H9 (cell line): ENCODE results near the gene DYRK2. TPM values are rescaled to one million over a fixed set of nuclear protein-coding genes. Genes with fewer than 3 reads are reported as not detected.

Experiments used
- DNase-seq: peaks from one replicate; pipeline ENCODE4 v3.0.0-alpha.2; 2017
- H2AFZ ChIP-seq: one replicate; pipeline ENCODE4 v1.6.1; 2013; ENCODE audit warnings: mild to moderate bottlenecking, low read length, control low read depth, moderate library complexity
- H2AK5ac ChIP-seq: 2 replicates; pipeline ENCODE4 v1.6.1; 2013; ENCODE audit warnings: low read length, control low read depth, mixed read lengths; ENCODE audit not compliant: insufficient read length
- H2BK120ac ChIP-seq: one replicate; pipeline ENCODE4 v1.6.1; 2013; ENCODE audit warnings: low read depth, mild to moderate bottlenecking, low read length, control low read depth, inconsistent platforms; ENCODE audit not compliant: poor library complexity, severe bottlenecking
- H2BK12ac ChIP-seq: 2 replicates; pipeline ENCODE4 v1.6.1; 2013; ENCODE audit warnings: low read length, control low read depth, mixed read lengths, low read depth; ENCODE audit not compliant: insufficient read length
- H2BK15ac ChIP-seq: 2 replicates; pipeline ENCODE4 v1.6.1; 2013; ENCODE audit warnings: low read depth, low read length, control low read depth
- H2BK20ac ChIP-seq: one replicate; pipeline ENCODE4 v1.6.1; 2013; ENCODE audit warnings: low read depth, mild to moderate bottlenecking, low read length, control low read depth, inconsistent platforms; ENCODE audit not compliant: poor library complexity, severe bottlenecking
- H2BK5ac ChIP-seq: 2 replicates; pipeline ENCODE4 v1.6.1; 2013; ENCODE audit warnings: low read length, control low read depth, mixed read lengths; ENCODE audit not compliant: insufficient read length
- H3K14ac ChIP-seq: 2 replicates; pipeline ENCODE4 v1.6.1; 2013; ENCODE audit warnings: low read length, control low read depth; ENCODE audit not compliant: insufficient read depth
- H3K18ac ChIP-seq: 2 replicates; pipeline ENCODE4 v1.6.1; 2013; ENCODE audit warnings: low read depth, mild to moderate bottlenecking, mixed read lengths, low read length, control low read depth; ENCODE audit not compliant: insufficient read length
- H3K23ac ChIP-seq: 2 replicates; pipeline ENCODE4 v1.6.1; 2013; ENCODE audit warnings: low read length, control low read depth, mixed read lengths, low read depth; ENCODE audit not compliant: insufficient read length
- H3K23me2 ChIP-seq: 2 replicates; pipeline ENCODE4 v1.6.1; 2013; ENCODE audit warnings: low read depth, mild to moderate bottlenecking, mixed read lengths, low read length, control low read depth; ENCODE audit not compliant: insufficient read length, poor library complexity, severe bottlenecking
- H3K27ac ChIP-seq: 2 replicates; pipeline ENCODE4 v1.5.1; 2013; ENCODE audit warnings: low read length, control low read depth, mixed read lengths, low read depth; ENCODE audit not compliant: insufficient read length
- H3K27me3 ChIP-seq: 2 replicates; pipeline ENCODE4 v1.6.1; 2013; ENCODE audit warnings: low read length, control low read depth, inconsistent platforms; ENCODE audit not compliant: insufficient read depth
- H3K4ac ChIP-seq: 2 replicates; pipeline ENCODE4 v1.6.1; 2013; ENCODE audit warnings: low read depth, mild to moderate bottlenecking, control low read depth, inconsistent platforms, low read length, moderate library complexity
- H3K4me1 ChIP-seq: 2 replicates; pipeline ENCODE4 v1.6.1; 2013; ENCODE audit warnings: low read length, control low read depth, inconsistent platforms; ENCODE audit not compliant: insufficient read depth
- H3K4me2 ChIP-seq: 2 replicates; pipeline ENCODE4 v1.6.1; 2013; ENCODE audit warnings: low read length, control low read depth, mixed read lengths; ENCODE audit not compliant: insufficient read length, insufficient read depth
- H3K56ac ChIP-seq: 2 replicates; pipeline ENCODE4 v1.6.1; 2013; ENCODE audit warnings: low read depth, mild to moderate bottlenecking, mixed read lengths, low read length, control low read depth; ENCODE audit not compliant: insufficient read length
- H3K79me1 ChIP-seq: 2 replicates; pipeline ENCODE4 v1.6.1; 2013; ENCODE audit warnings: low read depth, mild to moderate bottlenecking, moderate library complexity, low read length, control low read depth, inconsistent platforms; ENCODE audit not compliant: insufficient read depth, poor library complexity, severe bottlenecking
- H3K79me2 ChIP-seq: 2 replicates; pipeline ENCODE4 v1.6.1; 2013; ENCODE audit warnings: low read length, control low read depth, inconsistent platforms; ENCODE audit not compliant: insufficient read depth
- H3K9ac ChIP-seq: 2 replicates; pipeline ENCODE4 v1.6.1; 2013; ENCODE audit warnings: low read length, control low read depth, mixed read lengths; ENCODE audit not compliant: insufficient read length; ENCODE audit errors: extremely low read depth
- H3K9me3 ChIP-seq: one replicate; pipeline ENCODE4 v1.6.1; 2013; ENCODE audit warnings: low read depth, low read length, inconsistent platforms; ENCODE audit not compliant: control insufficient read depth
- H3T11ph ChIP-seq: one replicate; pipeline ENCODE4 v1.6.1; 2013; ENCODE audit warnings: mild to moderate bottlenecking, low read length, control low read depth, inconsistent platforms
- H4K20me1 ChIP-seq: one replicate; pipeline ENCODE4 v1.6.1; 2013; ENCODE audit not compliant: control insufficient read depth, insufficient read length, insufficient read depth
- H4K5ac ChIP-seq: 2 replicates; pipeline ENCODE4 v1.6.1; 2013; ENCODE audit warnings: low read depth, mild to moderate bottlenecking, mixed read lengths, low read length, control low read depth; ENCODE audit not compliant: insufficient read length
- H4K8ac ChIP-seq: replicated peaks from 2 replicates; pipeline ENCODE4 v1.6.1; 2013; ENCODE audit warnings: low read length, control low read depth, mixed read lengths, low read depth; ENCODE audit not compliant: insufficient read length
- H4K91ac ChIP-seq: 2 replicates; pipeline ENCODE4 v1.6.1; 2013; ENCODE audit warnings: low read depth, mild to moderate bottlenecking, moderate library complexity, mixed read lengths, low read length, control low read depth; ENCODE audit not compliant: insufficient read length
- H3K27ac Mint-ChIP-seq, 3 experiments: 2 replicates in 2 of 3; 3 replicates in 1 of 3; pipeline ENCODE4 v1.8.0; 2020 to 2021; ENCODE audit warnings: mixed read lengths in 3 of 3, mild to moderate bottlenecking in 1 of 3, moderate library complexity in 1 of 3
- H3K27me3 Mint-ChIP-seq: 2 replicates; pipeline ENCODE4 v1.8.0; 2021; ENCODE audit warnings: low read depth, mild to moderate bottlenecking, moderate library complexity, mixed read lengths
- H3K36me3 Mint-ChIP-seq, 3 experiments: 2 replicates in 2 of 3; 3 replicates in 1 of 3; pipeline ENCODE4 v1.8.0; 2020 to 2021; ENCODE audit warnings: low read depth in 3 of 3, mixed read lengths in 3 of 3; ENCODE audit not compliant: insufficient read depth in 1 of 3
- H3K4me1 Mint-ChIP-seq, 2 experiments: 2 replicates each; pipeline ENCODE4 v1.8.0; 2020; ENCODE audit warnings: mixed read lengths in 2 of 2
- H3K4me3 Mint-ChIP-seq, 2 experiments: 2 replicates in 1 of 2; 3 replicates in 1 of 2; pipeline ENCODE4 v1.8.0; 2020 to 2021; ENCODE audit warnings: mild to moderate bottlenecking in 2 of 2, mixed read lengths in 2 of 2, moderate library complexity in 1 of 2
- H3K9me3 Mint-ChIP-seq, 2 experiments: 2 replicates in 1 of 2; 3 replicates in 1 of 2; pipeline ENCODE4 v1.8.0; 2020; ENCODE audit warnings: mild to moderate bottlenecking in 2 of 2, mixed read lengths in 2 of 2, moderate library complexity in 1 of 2
- CTCF ChIP-seq: fragments of 200-600 bp; sonication (generic); conservative IDR thresholded peaks from 3 replicates; pipeline ENCODE4 v1.8.0; 2021; ENCODE audit warnings: antibody characterized with exemption, mild to moderate bottlenecking
- WGBS: extraction: QIAGEN DNeasy Blood & Tissue Kit; methylation state at CpG from one replicate; pipeline ENCODE4 v1.1.7; 2013; ENCODE audit warnings: missing lambda C conversion rate, low lambda C conversion rate, mixed read lengths; ENCODE audit not compliant: insufficient read length; ENCODE audit errors: extremely low coverage; 5-methylcytosine and 5-hydroxymethylcytosine counted together
- total RNA-seq: library from RNA; stranded (reverse); gene quantifications from 2 replicates; pipeline ENCODE4 v1.2.1, GENCODE V29; 2021

The DYRK2 gene
- total RNA-seq, 1 experiment from 2014 or later = 40.6 TPM

GRCh38 chr12:67681941-67682620, 33.5 kb downstream of the DYRK2 start:
- H2BK20ac ChIP-seq = no peak overlapping the region
- no peak overlapping the region for H3K56ac ChIP-seq
- H3K27ac ChIP-seq = no peak overlapping the region
- no peak overlapping the region for H2BK12ac ChIP-seq
- H2AFZ ChIP-seq = no peak overlapping the region
- no peaks in the 10 kb centered on the region for H3K9me3 Mint-ChIP-seq
- H3K23me2 ChIP-seq = no peaks in the 10 kb centered on the region
- no peak overlapping the region for H3K18ac ChIP-seq
- H3K14ac ChIP-seq = no peak overlapping the region
- no peak overlapping the region for H4K5ac ChIP-seq
- H3K23ac ChIP-seq = no peak overlapping the region
- no peaks in the 10 kb centered on the region for H3K4me1 ChIP-seq
- H2AK5ac ChIP-seq = no peak overlapping the region
- peaks cover 14 to 24% of the 10 kb centered on the region in 2 experiments for H3K4me1 Mint-ChIP-seq
- H3K27me3 ChIP-seq = no peaks in the 10 kb centered on the region
- no peaks in the 10 kb centered on the region for H3K27me3 Mint-ChIP-seq
- no peak overlapping the region for H4K8ac ChIP-seq
- H4K20me1 ChIP-seq = no peaks in the 10 kb centered on the region
- no peak overlapping the region for H3T11ph ChIP-seq
- no peak overlapping the region for H3K4me3 Mint-ChIP-seq
- H3K4ac ChIP-seq = no peak overlapping the region
- H3K9me3 ChIP-seq = no peaks in the 10 kb centered on the region
- no peak for DNase-seq
- no peak overlapping the region for H3K4me2 ChIP-seq
- H2BK5ac ChIP-seq = no peak overlapping the region
- H3K79me1 ChIP-seq = no peaks in the 10 kb centered on the region
- no CpG with 5 or more reads among the region's 1 CpG for WGBS
- no peak overlapping the region for H4K91ac ChIP-seq
- no peaks in the 10 kb centered on the region for H3K79me2 ChIP-seq
- no peak overlapping the region for H3K9ac ChIP-seq
- H3K27ac Mint-ChIP-seq = no peak overlapping the region
- no peak overlapping the region for H2BK120ac ChIP-seq
- TF ChIP-seq CTCF = no peak
- H3K36me3 Mint-ChIP-seq = peaks cover 0 to 6% (median 2%) of the 10 kb centered on the region in 3 experiments; a peak in 4 of 7 replicates
- no peak overlapping the region for H2BK15ac ChIP-seq
